DOHH2 (cell line): ENCODE data around the gene PCSK9.

Experiments used
- H3F3A ChIP-seq: fragments of 200-600 bp; sonication (generic), shearing (Covaris generic); 2 replicates; pipeline ENCODE4 v1.6.0; 2016; ENCODE audit warnings: antibody characterized with exemption, mild to moderate bottlenecking; ENCODE audit not compliant: control insufficient read depth, insufficient read depth
- H3K27ac ChIP-seq: fragments of 200-600 bp; sonication (generic); 2 replicates; pipeline ENCODE4 v1.5.1; 2014; ENCODE audit warnings: low read depth, mild to moderate bottlenecking, low read length, moderate library complexity
- H3K27me3 ChIP-seq: fragments of 200-600 bp; sonication (generic); 2 replicates; pipeline ENCODE4 v1.6.1; 2014; ENCODE audit warnings: mild to moderate bottlenecking, low read length, mixed read lengths; ENCODE audit not compliant: control insufficient read depth
- H3K36me3 ChIP-seq: fragments of 200-600 bp; sonication (generic); 2 replicates; pipeline ENCODE4 v1.6.1; 2014; ENCODE audit warnings: mild to moderate bottlenecking, low read length, moderate library complexity, mixed read lengths; ENCODE audit not compliant: control insufficient read depth
- H3K4me1 ChIP-seq: fragments of 200-600 bp; sonication (generic); 2 replicates; pipeline ENCODE4 v1.6.1; 2014; ENCODE audit warnings: mild to moderate bottlenecking, low read length, mixed read lengths; ENCODE audit not compliant: control insufficient read depth
- H3K4me2 ChIP-seq: fragments of 200-600 bp; sonication (generic); 2 replicates; pipeline ENCODE4 v1.6.0; 2014; ENCODE audit warnings: mild to moderate bottlenecking, low read length, moderate library complexity
- H3K4me3 ChIP-seq: fragments of 200-600 bp; sonication (generic); 2 replicates; pipeline ENCODE4 v1.5.1; 2014; ENCODE audit warnings: mild to moderate bottlenecking, low read length, mixed read lengths
- H3K79me2 ChIP-seq: fragments of 200-600 bp; sonication (generic); 2 replicates; pipeline ENCODE4 v1.6.1; 2014; ENCODE audit warnings: mild to moderate bottlenecking, low read length, mixed read lengths; ENCODE audit not compliant: control insufficient read depth
- H3K9me2 ChIP-seq: fragments of 200-600 bp; sonication (generic); replicated peaks from 2 replicates; pipeline ENCODE4 v1.6.1; 2014; ENCODE audit warnings: mild to moderate bottlenecking, low read length, mixed read lengths; ENCODE audit not compliant: control insufficient read depth
- H3K9me3 ChIP-seq: fragments of 200-600 bp; sonication (generic); 2 replicates; pipeline ENCODE4 v1.6.1; 2014; ENCODE audit warnings: antibody characterized with exemption, low read length, mixed read lengths; ENCODE audit not compliant: control insufficient read depth, insufficient read depth
- H4K20me1 ChIP-seq: fragments of 200-600 bp; sonication (generic); 2 replicates; pipeline ENCODE4 v1.6.0; 2014; ENCODE audit warnings: low read depth, mild to moderate bottlenecking, antibody characterized with exemption, low read length, moderate library complexity; ENCODE audit not compliant: control insufficient read depth, insufficient read depth
- EZH2phosphoT487 ChIP-seq: fragments of 200-600 bp; sonication (generic); IDR thresholded peaks from 2 replicates; pipeline ENCODE4 v1.6.1; 2017; ENCODE audit warnings: borderline replicate concordance, mild to moderate bottlenecking, antibody characterized with exemption, low read length, moderate library complexity, mixed read lengths
- TF ChIP-seq, protein P1 (sequence below): fragments of 200-600 bp; sonication (generic); IDR thresholded peaks from one replicate; pipeline ENCODE4 v1.5.1; 2014; ENCODE audit warnings: antibody characterized with exemption, mild to moderate bottlenecking, low read depth, low read length; ENCODE audit not compliant: poor library complexity, severe bottlenecking

The PCSK9 gene

DNA sequence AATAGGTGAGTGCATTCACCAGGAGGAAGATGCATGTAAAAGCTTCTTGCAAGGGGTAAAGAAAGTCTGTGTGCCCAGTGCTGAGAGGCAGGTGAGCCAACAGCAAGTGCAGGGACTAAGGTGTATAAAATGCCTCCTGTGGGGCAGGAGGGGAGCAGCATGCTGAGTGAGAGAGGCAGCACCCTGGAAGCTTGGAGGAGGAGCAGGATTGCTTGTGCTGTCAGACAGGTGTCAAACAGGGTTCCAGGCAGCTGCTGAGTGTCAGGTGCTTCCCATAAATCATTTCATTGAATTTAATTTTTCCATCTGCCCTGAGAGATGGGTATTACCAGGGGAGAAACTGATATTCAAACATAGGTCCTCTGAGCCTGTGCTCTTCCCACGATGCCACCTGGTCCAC, 26.7 kb upstream of the PCSK9 start:
- Histone ChIP-seq H3K4me1 (no peaks in the 10 kb centered on the region), H3K4me3 (no peak overlapping the region), H3K36me3 (no peaks in the 10 kb centered on the region), H3K9me3 (no peaks in the 10 kb centered on the region), H3K4me2 (no peak overlapping the region), H4K20me1 (no peaks in the 10 kb centered on the region), H3K27me3 (no peaks in the 10 kb centered on the region; the same call in none of the 2 replicates), H3K27ac (no peak overlapping the region), H3K9me2 (no peaks in the 10 kb centered on the region), H3F3A (no peaks in the 10 kb centered on the region), H3K79me2 (no peaks in the 10 kb centered on the region)
- TF ChIP-seq, protein P1, sequence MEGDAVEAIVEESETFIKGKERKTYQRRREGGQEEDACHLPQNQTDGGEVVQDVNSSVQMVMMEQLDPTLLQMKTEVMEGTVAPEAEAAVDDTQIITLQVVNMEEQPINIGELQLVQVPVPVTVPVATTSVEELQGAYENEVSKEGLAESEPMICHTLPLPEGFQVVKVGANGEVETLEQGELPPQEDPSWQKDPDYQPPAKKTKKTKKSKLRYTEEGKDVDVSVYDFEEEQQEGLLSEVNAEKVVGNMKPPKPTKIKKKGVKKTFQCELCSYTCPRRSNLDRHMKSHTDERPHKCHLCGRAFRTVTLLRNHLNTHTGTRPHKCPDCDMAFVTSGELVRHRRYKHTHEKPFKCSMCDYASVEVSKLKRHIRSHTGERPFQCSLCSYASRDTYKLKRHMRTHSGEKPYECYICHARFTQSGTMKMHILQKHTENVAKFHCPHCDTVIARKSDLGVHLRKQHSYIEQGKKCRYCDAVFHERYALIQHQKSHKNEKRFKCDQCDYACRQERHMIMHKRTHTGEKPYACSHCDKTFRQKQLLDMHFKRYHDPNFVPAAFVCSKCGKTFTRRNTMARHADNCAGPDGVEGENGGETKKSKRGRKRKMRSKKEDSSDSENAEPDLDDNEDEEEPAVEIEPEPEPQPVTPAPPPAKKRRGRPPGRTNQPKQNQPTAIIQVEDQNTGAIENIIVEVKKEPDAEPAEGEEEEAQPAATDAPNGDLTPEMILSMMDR: no peak
- no peak for TF ChIP-seq EZH2phosphoT487

DNA sequence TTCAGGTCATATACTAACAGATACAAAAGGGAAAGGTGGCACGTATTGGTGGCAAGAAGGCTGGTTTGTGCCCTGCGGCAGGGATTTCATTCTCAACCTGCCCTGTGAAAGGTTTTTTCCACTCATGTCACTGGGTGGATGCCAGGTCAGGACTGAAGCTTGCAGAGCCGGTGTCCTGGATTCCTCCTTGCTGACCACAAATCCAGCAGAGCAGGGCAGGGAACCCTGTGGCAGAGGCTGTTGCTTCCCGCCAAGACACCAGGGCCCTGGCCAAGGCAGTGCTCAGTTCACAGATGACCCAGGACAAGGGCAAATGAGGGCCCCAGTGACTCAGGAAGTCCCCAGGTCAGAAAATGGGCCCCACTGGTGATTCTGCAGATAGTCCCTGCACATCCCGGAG, 24.2 kb upstream of the PCSK9 start:
- H3K79me2 ChIP-seq: no peaks in the 10 kb centered on the region
- no peaks in the 10 kb centered on the region for H3K4me1 ChIP-seq
- H3K4me2 ChIP-seq: no peak overlapping the region
- TF ChIP-seq, protein P1: no peak
- no peaks in the 10 kb centered on the region for H4K20me1 ChIP-seq
- no peaks in the 10 kb centered on the region for H3K36me3 ChIP-seq
- no peaks in the 10 kb centered on the region for H3K9me3 ChIP-seq
- H3K27me3 ChIP-seq: no peaks in the 10 kb centered on the region; the same call in none of the 2 replicates
- H3K4me3 ChIP-seq: no peak overlapping the region
- H3K9me2 ChIP-seq: no peaks in the 10 kb centered on the region
- H3F3A ChIP-seq: no peaks in the 10 kb centered on the region
- no peak overlapping the region for H3K27ac ChIP-seq

DNA sequence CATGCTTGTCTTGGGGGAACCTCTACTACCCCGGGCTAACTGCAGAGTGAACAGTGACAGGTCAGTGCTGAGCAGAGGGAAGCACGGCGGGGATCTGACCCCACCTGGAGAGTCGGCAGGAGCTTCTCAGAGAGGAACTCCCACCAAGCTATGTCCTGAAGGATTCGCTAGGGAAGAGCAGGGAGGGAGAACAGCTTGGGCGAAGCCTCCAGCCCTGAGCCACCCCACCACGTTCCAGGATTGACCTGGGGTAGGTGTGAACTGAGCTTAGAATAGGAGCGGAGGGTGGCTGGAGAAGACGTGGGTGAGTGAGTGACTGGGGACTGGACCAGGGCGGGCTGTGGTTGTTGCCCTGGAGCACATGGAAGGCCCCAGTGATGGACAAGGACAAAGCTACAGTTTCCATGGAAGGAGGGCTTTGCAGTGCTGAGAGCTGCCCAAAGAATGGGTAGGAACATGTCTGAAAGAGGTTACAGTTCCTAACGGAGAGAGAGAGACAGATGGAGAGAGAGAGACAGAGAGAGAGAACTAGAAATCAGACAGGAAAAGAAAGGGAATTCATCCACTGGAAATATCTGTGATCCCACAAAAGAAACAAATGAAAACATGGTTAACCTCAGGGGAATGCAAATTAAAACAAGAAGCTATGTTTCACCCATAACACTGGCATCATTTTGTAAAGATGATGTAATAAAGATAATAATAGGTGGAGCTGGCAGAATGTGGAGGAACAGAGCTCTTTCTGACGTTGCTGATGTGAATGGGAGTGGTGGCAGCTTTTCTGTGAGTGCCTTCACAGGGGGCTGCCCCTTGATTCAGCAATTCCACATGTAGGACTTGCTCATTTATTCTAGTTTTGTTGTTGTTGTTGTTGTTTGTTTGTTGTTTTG, 23.4 kb upstream of the PCSK9 start:
- no peak overlapping the region for H3K4me2 ChIP-seq
- H3F3A ChIP-seq: no peaks in the 10 kb centered on the region
- no peak overlapping the region for H3K27ac ChIP-seq
- no peak for TF ChIP-seq EZH2phosphoT487
- TF ChIP-seq, protein P1: no peak
- H3K27me3 ChIP-seq: no peaks in the 10 kb centered on the region; the same call in none of the 2 replicates
- no peaks in the 10 kb centered on the region for H3K4me1 ChIP-seq
- H3K36me3 ChIP-seq: no peaks in the 10 kb centered on the region
- H3K9me2 ChIP-seq: no peaks in the 10 kb centered on the region
- H3K4me3 ChIP-seq: no peak overlapping the region
- H3K9me3 ChIP-seq: no peaks in the 10 kb centered on the region
- no peaks in the 10 kb centered on the region for H3K79me2 ChIP-seq
- no peaks in the 10 kb centered on the region for H4K20me1 ChIP-seq
